AG04449 (cell line): ENCODE results near the gene PPM1K.
"Not testable (repeated sequence)": the region's sequence is repeated elsewhere in the genome, so short reads cannot be mapped to it uniquely, and the experiment has no call there.

Experiments used
- CTCF ChIA-PET: fragments of 350-600 bp; formaldehyde crosslinking; extraction: SDS; loops from one replicate; lab custom pipeline; 2021; ENCODE audit warnings: antibody characterized with exemption; lab: Yijun Ruan, JAX
- POLR2A ChIA-PET: fragments of 400-600, 350-600 bp; formaldehyde crosslinking; extraction: SDS; loops from one replicate; lab custom pipeline; 2020; ENCODE audit warnings: antibody characterized with exemption, inconsistent platforms; lab: Yijun Ruan, JAX
- DNase-seq: peaks from one replicate; pipeline ENCODE4 v3.0.0-alpha.2; 2010; ENCODE audit warnings: low read depth, low spot score
- H3K4me3 ChIP-seq: 2 replicates; pipeline ENCODE4 v1.5.1; 2011; ENCODE audit warnings: low read depth, mild to moderate bottlenecking, control low read depth, low read length
- TF ChIP-seq, protein P1 (sequence below): IDR thresholded peaks from one replicate; pipeline ENCODE4 v1.5.1; 2011; ENCODE audit warnings: mild to moderate bottlenecking, moderate library complexity, low read length, control low read depth, inconsistent platforms; ENCODE audit not compliant: insufficient read depth; ENCODE audit errors: missing control alignments

The PPM1K gene

GRCh38 chr4:88318751-88319350 lies 34.5 kb upstream of the PPM1K start:
- no peak overlapping the region for H3K4me3 ChIP-seq
- TF ChIP-seq, protein P1, sequence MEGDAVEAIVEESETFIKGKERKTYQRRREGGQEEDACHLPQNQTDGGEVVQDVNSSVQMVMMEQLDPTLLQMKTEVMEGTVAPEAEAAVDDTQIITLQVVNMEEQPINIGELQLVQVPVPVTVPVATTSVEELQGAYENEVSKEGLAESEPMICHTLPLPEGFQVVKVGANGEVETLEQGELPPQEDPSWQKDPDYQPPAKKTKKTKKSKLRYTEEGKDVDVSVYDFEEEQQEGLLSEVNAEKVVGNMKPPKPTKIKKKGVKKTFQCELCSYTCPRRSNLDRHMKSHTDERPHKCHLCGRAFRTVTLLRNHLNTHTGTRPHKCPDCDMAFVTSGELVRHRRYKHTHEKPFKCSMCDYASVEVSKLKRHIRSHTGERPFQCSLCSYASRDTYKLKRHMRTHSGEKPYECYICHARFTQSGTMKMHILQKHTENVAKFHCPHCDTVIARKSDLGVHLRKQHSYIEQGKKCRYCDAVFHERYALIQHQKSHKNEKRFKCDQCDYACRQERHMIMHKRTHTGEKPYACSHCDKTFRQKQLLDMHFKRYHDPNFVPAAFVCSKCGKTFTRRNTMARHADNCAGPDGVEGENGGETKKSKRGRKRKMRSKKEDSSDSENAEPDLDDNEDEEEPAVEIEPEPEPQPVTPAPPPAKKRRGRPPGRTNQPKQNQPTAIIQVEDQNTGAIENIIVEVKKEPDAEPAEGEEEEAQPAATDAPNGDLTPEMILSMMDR: no peak
- CTCF ChIA-PET: interaction anchor here (1.0 kb wide), 1 partner anchor 100 kb away, joined by 3 read pairs; no protein-coding TSS in a partner anchor
- no peak for DNase-seq
- POLR2A ChIA-PET: no interaction called here

- DNase-seq: no peak
- CTCF ChIA-PET: interaction anchor here (0.8 kb wide), 1 partner anchor 11 kb away, joined by 3 read pairs; no protein-coding TSS in a partner anchor
- TF ChIP-seq, protein P1: no peak
- no peak overlapping the region for H3K4me3 ChIP-seq
- POLR2A ChIA-PET: no interaction called here
These were observed 31.2 kb upstream of the PPM1K start for GRCh38 chr4:88315460-88316017.

GRCh38 chr4:88313088-88313624 lies 28.8 kb upstream of the PPM1K start:
- CTCF ChIA-PET, DNase-seq, H3K4me3 ChIP-seq, POLR2A ChIA-PET: not testable (repeated sequence)

GRCh38 chr4:88308587-88308986 lies 24.2 kb upstream of the PPM1K start:
- no peak overlapping the region for H3K4me3 ChIP-seq
- DNase-seq: no peak
- ChIA-PET CTCF (no interaction called here), POLR2A (no interaction called here)
- TF ChIP-seq, protein P1: no peak

- TF ChIP-seq, protein P1: no peak
- CTCF ChIA-PET: no interaction called here
- no peak for DNase-seq
- POLR2A ChIA-PET: no interaction called here
- no peak overlapping the region for H3K4me3 ChIP-seq
These were observed 13.5 kb upstream of the PPM1K start for GRCh38 chr4:88297725-88298454.

DNA sequence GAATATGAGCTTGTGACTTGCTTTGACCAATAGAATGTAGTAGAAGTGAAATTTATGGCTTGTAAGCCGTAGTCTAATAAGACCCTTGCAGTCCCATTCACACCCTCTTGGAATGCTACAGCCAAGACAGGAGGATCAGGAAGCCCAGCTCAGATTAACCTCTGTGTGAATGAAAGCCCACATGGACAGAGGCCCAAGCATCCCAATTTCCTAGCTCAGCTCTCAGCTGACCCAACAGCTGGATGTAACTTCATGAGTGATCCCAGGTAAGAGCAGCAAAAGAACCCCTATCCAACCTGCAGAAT lies 12.8 kb upstream of the PPM1K start:
- H3K4me3 ChIP-seq: no peak overlapping the region
- TF ChIP-seq, protein P1: no peak
- POLR2A ChIA-PET: no interaction called here
- no peak for DNase-seq
- CTCF ChIA-PET: no interaction called here
